Kidney (tissue), 14 donors: ENCODE data around the gene FBF1. TPM values are rescaled to one million over a fixed set of nuclear protein-coding genes. Genes with fewer than 3 reads are reported as not detected.

Source experiments
- DNase-seq, 5 donors: peaks; one replicate each; pipeline ENCODE4 v3.0.0-alpha.2; 2013 to 2020
- FAIRE-seq: peaks from 2 replicates; lab custom pipeline; 2012; peaks lifted over from hg19 to GRCh38; lab: Jason Lieb, UNC
- H3K27ac ChIP-seq, 2 donors: one replicate each; pipeline ENCODE4 v1.7.0; 2013; ENCODE audit warnings: low read depth in 2 of 2, low read length in 2 of 2, inconsistent platforms in 1 of 2
- H3K27me3 ChIP-seq: one replicate; pipeline ENCODE4 v1.7.1; 2013; ENCODE audit warnings: low read length, inconsistent platforms; ENCODE audit not compliant: control insufficient read depth, insufficient read depth
- H3K36me3 ChIP-seq, 3 donors: one replicate each; pipeline versions ENCODE4 v1.7.0 to v1.7.1; 2013; ENCODE audit warnings: low read length in 3 of 3, control low read depth in 1 of 3, inconsistent platforms in 1 of 3; ENCODE audit not compliant: insufficient read depth in 3 of 3, control insufficient read depth in 2 of 3
- H3K4me1 ChIP-seq, 3 donors: one replicate each; pipeline versions ENCODE4 v1.7.0 to v1.7.1; 2013; ENCODE audit warnings: low read length in 3 of 3, inconsistent platforms in 1 of 3, low read depth in 1 of 3; ENCODE audit not compliant: control insufficient read depth in 2 of 3, insufficient read depth in 2 of 3
- H3K4me3 ChIP-seq, 3 donors: one replicate each; pipeline versions ENCODE4 v1.7.0 to v1.8.1; 2013; ENCODE audit warnings: low read length in 3 of 3, control low read depth in 1 of 3, inconsistent platforms in 1 of 3
- H3K9ac ChIP-seq, 3 donors: one replicate each; pipeline versions ENCODE4 v1.7.0 to v1.7.1; 2013; ENCODE audit warnings: low read length in 3 of 3, control low read depth in 1 of 3, inconsistent platforms in 1 of 3
- H3K9me3 ChIP-seq, 3 donors: one replicate each; pipeline versions ENCODE4 v1.7.0 to v1.7.1; 2013; ENCODE audit warnings: low read length in 3 of 3, control low read depth in 1 of 3, inconsistent platforms in 1 of 3; ENCODE audit not compliant: control insufficient read depth in 2 of 3, insufficient read depth in 1 of 3
- CTCF ChIP-seq: IDR thresholded peaks from 3 replicates; pipeline ENCODE4 v1.5.1; 2012; ENCODE audit warnings: mild to moderate bottlenecking, moderate library complexity, borderline replicate concordance; ENCODE audit not compliant: insufficient read depth; ENCODE audit errors: extremely low read depth
- intact Hi-C: fragments of 100-400 bp; cut with DNase I; formaldehyde crosslinking; loops from one replicate; pipeline ENCODE4 v1.11.1; 2022
- polyA plus RNA-seq: library from polyadenylated mRNA; stranded (reverse); fragments of 350-450 nt; fragmentation: Illumina TruSeq; extraction: RNeasy Lipid Tissue Mini Kit (QIAGEN cat#74804); gene quantifications from one replicate; pipeline ENCODE4 v1.2.3, GENCODE V29; 2014; ENCODE audit warnings: low read depth, low replicate concordance; ENCODE audit not compliant: insufficient read depth
- total RNA-seq: library from RNA; stranded (reverse); fragmentation: NEBNext Ultra II Directional; extraction: Animal tissue kit (Norgen Biotek cat#: 25700); gene quantifications from one replicate; pipeline ENCODE4 v1.2.1, GENCODE V29; 2021
- donor health status: control.
- donor health status: control.
- donor health status: control.
- donor health status: control.
- donor health status: control.
- donor health status: DM: yes; HTN: yes; CAD: no.
- donor health status: Normal renal cell carcinoma (clear cell type).

The FBF1 gene
- total and polyA plus RNA-seq, 2 donors from 2014 or later, result 5.7 to 11.5 TPM

GRCh38 chr17:75898065-75898464 lies 42.8 kb downstream of the FBF1 start:
- Histone ChIP-seq H3K4me3 (no peak overlapping the region), H3K36me3 (peaks cover 0 to 26% (median 12%) of the 10 kb centered on the region in 3 donors), H3K4me1 (peaks cover 0 to 18% (median 9%) of the 10 kb centered on the region in 3 donors), H3K27ac (no peak overlapping the region), H3K27me3 (no peaks in the 10 kb centered on the region), H3K9ac (no peak overlapping the region), H3K9me3 (no peaks in the 10 kb centered on the region)
- no peak for TF ChIP-seq CTCF
- intact Hi-C loops, result no loop called here
- FAIRE-seq (no peak), DNase-seq (peak in 1 of 5 donors; percentile 74)

- FAIRE-seq (no peak), DNase-seq (peak in 1 of 5 donors; percentile 74)
- Histone ChIP-seq H3K4me3 (peak overlapping the region in 1 of 3 donors; percentile 62), H3K9ac (peak overlapping the region in 2 of 3 donors; percentile 31 to 34), H3K36me3 (peaks cover 0 to 26% (median 12%) of the 10 kb centered on the region in 3 donors), H3K27me3 (no peaks in the 10 kb centered on the region), H3K9me3 (no peaks in the 10 kb centered on the region), H3K27ac (peak overlapping the region; percentile 78 to 91), H3K4me1 (peaks cover 0 to 18% (median 9%) of the 10 kb centered on the region in 3 donors)
- intact Hi-C loops, result no loop called here
- no peak for TF ChIP-seq CTCF
Observed at GRCh38 chr17:75897160-75898019, 43.5 kb downstream of the FBF1 start.

- Histone ChIP-seq H3K36me3 (peaks cover 0 to 22% (median 12%) of the 10 kb centered on the region in 3 donors), H3K9ac (peak within 1 kb of the TSS in 2 of 3 donors; percentile 43 to 65), H3K27ac (peak within 1 kb of the TSS; percentile 78 to 91), H3K4me1 (peaks cover 0 to 18% (median 9%) of the 10 kb centered on the region in 3 donors), H3K4me3 (peak within 1 kb of the TSS; percentile 16 to 62 (median 60)), H3K27me3 (no peaks in the 10 kb centered on the region), H3K9me3 (no peaks in the 10 kb centered on the region)
- no peak for FAIRE-seq
- intact Hi-C loops, result no loop called here
- peak; percentile 74 to 96 (median 89) for DNase-seq
- peak; percentile 43 for TF ChIP-seq CTCF
Observed at GRCh38 chr17:75896415-75897159, 44.3 kb downstream of the FBF1 start, which contains the start of gene TRIM65. Gene TRIM65 (minus strand): TSS chr17:75896951. CDS start chr17:75896937, 14 bp downstream.
